CD4-positive, alpha-beta T cell treated with Interleukin-2 at 100 ng/mL for 4 hours (primary cell): ENCODE measurements around the gene OAS2.
"Not testable (repeated sequence)": the region's sequence is repeated elsewhere in the genome, so short reads cannot be mapped to it uniquely, and the experiment has no call there.

Experiments
- DNase-seq: peaks from one replicate; pipeline ENCODE4 v3.0.0-alpha.2; 2020; ENCODE audit warnings: low spot score

OAS2 gene

DNA sequence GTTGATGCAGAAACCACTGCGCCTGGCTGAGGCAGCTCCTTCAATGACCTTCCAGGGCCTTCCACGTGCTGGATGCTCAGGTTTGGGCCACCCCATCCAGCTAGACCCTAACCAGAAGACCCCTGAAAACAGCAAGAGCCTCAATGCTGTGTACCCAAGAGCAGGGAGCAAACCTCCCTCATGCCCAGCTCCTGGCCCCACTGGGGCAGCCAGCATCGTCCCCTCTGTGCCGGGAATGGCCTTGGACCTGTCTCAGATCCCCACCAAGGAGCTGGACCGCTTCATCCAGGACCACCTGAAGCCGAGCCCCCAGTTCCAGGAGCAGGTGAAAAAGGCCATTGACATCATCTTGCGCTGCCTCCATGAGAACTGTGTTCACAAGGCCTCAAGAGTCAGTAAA, 29.5 kb upstream of the OAS2 start:
- no peak for DNase-seq

DNA sequence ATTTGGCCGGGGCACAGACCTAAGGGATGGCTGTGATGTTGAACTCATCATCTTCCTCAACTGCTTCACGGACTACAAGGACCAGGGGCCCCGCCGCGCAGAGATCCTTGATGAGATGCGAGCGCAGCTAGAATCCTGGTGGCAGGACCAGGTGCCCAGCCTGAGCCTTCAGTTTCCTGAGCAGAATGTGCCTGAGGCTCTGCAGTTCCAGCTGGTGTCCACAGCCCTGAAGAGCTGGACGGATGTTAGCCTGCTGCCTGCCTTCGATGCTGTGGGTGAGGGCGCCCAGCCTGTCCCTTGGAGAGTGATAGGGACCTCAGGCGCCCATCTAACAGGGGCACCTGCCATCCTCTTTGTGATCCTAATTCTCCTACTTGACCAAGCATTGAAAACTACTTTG, 27.6 kb upstream of the OAS2 start:
- DNase-seq: no peak

DNA sequence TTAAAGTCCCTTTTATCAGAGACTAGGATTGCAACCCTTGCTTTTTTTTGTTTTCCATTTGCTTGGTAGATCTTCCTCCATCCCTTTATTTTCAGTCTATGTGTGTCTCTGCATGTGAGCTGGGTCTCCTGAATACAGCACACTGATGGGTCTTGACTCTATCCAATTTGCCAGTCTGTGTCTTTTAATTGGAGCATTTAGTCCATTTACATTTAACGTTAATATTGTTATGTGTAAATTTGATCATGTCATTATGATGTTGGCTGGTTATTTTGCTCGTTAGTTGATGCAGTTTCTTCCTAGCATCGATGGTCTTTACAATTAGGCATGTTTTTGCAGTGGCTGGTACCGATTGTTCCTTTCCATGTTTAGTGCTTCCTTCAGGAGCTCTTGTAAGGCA, 21.2 kb upstream of the OAS2 start:
- DNase-seq: not testable (repeated sequence)

- no peak for DNase-seq
These were observed 17.2 kb upstream of the OAS2 start for GRCh38 chr12:112961074-112961473.

GRCh38 chr12:112961536-112961935, 16.8 kb upstream of the OAS2 start:
- no peak for DNase-seq

DNA sequence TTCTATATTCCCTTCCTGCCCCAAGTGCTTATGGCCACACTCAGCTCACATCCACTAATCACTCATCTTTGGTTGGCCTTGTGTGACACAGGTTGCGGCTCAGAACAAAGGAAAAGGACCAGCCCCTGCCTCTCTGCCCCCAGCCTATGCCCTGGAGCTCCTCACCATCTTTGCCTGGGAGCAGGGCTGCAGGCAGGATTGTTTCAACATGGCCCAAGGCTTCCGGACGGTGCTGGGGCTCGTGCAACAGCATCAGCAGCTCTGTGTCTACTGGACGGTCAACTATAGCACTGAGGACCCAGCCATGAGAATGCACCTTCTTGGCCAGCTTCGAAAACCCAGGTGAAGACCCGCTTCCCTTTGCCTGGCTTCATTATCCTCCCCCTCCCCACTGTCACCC, 15.8 kb upstream of the OAS2 start:
- DNase-seq: no peak

DNA sequence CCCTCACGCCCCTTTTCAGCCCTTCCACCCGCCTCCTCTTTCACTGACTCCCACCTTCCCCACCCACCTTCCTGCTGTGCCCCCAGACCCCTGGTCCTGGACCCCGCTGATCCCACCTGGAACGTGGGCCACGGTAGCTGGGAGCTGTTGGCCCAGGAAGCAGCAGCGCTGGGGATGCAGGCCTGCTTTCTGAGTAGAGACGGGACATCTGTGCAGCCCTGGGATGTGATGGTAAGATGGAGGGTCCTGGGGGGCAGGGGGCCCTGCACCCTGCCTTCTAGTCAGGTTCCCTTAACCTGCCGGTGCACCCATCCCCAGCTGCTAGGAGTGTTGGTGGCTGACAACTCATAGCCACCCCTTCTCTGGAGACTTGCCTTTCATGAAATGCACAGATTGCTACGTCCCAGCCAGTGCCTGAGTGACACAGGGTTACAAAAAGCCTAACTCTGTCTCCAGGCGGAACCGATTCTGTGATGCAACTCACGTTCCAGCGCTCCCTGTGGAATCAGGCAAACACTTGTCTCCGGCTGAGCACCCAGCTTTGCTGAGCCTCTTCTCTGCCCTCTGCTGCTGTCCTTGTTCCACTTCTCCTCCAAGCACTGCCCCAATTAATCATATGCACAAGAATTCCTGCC, 15.0 kb upstream of the OAS2 start:
- DNase-seq: no peak

GRCh38 chr12:112964067-112964670, 14.2 kb upstream of the OAS2 start:
- DNase-seq: no peak

DNA sequence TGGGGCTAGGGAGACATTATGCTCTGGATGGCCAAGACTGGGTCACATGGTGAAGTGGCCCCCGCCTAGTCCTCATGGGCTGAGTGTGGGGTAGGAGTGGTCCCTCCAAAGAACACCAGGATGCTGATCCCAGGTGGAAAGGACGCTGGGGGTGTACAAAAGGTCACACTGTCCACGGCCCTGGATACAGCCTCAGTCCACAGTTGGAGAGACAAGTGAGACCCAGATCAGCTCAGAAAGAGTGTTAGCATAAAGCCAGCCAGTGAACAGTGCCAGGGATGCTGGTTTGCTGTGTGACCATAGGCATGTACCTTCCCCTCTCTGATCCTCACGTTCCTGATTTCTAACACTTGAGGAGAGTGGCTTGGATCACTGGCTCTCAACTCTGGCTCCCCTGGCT, 13.4 kb upstream of the OAS2 start:
- DNase-seq: no peak

- no peak for DNase-seq
These were observed 12.7 kb upstream of the OAS2 start for GRCh38 chr12:112965643-112966042.

GRCh38 chr12:112967306-112967705, 11.0 kb upstream of the OAS2 start:
- DNase-seq: no peak

DNA sequence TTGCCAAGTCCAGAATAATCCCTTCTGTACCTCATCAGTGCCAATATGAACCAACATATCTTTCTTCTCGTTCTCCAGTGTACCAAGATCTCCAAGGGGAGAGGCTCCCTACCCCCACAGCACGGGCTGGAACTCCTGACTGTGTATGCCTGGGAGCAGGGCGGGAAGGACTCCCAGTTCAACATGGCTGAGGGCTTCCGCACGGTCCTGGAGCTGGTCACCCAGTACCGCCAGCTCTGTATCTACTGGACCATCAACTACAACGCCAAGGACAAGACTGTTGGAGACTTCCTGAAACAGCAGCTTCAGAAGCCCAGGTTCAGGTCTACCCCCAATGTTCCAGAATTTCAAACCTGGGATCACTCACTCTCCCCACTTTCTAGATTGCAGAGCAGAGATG, 10.5 kb upstream of the OAS2 start:
- DNase-seq: no peak

DNA sequence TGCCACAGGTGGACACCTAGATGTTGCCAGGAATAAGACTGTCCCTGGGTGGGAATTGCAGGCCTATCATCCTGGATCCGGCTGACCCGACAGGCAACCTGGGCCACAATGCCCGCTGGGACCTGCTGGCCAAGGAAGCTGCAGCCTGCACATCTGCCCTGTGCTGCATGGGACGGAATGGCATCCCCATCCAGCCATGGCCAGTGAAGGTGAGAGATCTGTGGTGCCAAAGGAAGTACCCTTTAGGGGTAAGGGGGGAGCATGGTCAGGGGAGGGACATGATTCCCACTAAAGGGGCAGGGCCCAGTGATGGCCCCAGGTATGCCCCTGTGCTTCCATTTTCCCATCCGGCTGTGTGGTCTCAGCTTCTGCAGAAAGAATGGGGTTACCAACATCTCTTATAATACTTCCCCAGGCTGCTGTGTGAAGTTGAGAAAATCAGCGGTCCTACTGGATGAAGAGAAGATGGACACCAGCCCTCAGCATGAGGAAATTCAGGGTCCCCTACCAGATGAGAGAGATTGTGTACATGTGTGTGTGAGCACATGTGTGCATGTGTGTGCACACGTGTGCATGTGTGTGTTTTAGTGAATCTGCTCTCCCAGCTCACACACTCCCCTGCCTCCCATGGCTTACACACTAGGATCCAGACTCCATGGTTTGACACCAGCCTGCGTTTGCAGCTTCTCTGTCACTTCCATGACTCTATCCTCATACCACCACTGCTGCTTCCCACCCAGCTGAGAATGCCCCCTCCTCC, 8.6 kb upstream of the OAS2 start:
- DNase-seq: no peak

DNA sequence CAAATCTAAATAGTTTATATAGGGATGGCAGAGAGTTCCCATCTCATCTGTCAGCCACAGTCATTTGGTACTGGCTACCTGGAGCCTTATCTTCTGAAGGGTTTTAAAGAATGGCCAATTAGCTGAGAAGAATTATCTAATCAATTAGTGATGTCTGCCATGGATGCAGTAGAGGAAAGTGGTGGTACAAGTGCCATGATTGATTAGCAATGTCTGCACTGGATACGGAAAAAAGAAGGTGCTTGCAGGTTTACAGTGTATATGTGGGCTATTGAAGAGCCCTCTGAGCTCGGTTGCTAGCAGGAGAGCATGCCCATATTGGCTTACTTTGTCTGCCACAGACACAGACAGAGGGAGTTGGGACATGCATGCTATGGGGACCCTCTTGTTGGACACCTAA, 7.9 kb upstream of the OAS2 start:
- no peak for DNase-seq

GRCh38 chr12:112971248-112971647, 7.1 kb upstream of the OAS2 start:
- no peak for DNase-seq

DNA sequence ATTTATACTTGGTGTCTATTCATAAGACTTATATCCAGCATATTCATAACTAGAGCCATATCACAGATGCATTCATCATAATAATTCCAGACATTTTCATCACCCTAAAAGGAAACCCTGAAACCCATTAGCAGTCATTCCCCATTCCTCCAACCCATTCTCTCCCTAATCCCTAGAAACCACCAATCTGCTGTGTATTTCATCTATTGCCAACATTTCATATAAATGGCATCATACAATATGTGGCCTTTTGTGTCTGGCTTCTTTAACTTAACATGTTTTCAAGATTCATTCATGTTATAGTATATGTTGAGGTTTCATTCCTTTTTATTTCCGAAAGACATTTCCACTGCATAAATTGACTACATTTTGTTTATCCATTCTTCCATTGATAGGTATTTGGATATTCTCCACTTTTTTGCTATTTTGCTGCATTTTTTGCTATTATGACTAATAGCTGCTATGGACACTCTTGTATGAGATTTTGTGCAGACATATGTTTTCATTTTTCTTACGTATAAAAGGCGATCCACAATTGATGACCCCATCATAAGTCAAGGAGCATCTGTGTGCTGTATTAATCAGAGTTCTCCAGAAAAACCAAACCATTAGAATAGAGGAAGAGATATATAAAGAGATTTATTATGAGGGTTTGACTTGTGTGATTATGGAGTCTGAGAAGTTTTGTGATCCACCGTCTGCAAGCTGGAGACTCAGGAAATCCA, 5.1 kb upstream of the OAS2 start:
- no peak for DNase-seq

DNA sequence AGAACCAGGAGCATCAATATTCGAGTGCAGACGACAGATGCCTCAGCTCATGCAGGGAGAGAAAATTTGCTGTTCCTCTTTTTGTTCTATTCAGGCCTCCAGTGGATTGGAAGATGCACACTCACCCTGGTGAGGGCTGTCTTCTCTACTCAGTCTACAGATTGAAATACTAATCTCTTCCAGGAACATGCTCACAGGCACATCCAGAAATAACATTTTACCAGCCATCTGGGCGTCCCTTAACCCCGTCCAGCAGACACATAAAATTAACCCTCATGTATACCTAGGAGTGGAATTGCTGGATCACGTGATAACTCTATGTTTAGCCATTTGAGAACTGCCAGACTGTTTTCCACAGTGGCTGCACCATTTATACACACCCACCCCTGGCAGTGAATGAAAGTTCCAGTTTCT, 4.5 kb upstream of the OAS2 start:
- DNase-seq: no peak

DNA sequence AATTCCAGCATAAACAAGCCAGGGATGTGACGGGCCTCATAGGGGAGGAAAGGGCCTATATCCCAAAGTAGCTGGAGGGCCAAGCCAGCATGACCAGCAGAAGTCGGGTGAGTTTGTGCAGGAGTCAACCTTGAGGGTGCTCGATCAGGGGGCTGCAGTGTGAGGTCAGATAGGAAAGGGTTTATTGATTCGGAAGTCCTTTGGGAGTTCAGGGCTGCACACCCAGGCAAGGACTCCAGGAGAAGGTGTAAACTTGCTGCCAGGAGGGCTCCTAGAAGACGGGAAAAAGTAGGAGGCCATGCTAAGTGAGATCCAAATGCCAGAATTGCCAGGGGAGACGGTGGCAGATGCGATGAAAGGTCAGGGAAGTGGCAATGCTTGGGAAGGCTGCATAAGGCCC, 3.4 kb upstream of the OAS2 start:
- no peak for DNase-seq

DNA sequence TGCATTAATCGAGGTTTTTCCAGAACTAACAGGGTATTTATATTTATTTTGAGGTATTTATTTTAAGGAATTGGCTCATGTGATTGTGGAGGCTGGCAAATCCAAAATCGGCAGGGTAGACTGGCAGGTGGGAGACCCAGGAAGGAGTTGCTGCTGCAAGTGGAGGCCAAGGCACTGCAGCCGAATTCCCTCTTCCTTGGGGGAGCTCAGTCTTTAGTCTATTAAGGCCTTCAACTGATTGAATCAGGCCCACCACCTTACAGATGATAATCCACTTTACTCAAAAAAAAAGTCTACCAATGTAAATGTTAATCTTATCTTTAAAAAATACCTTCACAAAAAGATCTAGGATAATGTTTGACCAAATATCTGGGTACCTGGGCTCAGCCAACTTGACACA, 1.2 kb upstream of the OAS2 start:
- no peak for DNase-seq

- DNase-seq: no peak
These were observed 678 bp upstream of the OAS2 start for GRCh38 chr12:112977641-112978040.

- peak; percentile 44 for DNase-seq
These were observed 842 bp downstream of the OAS2 start for GRCh38 chr12:112979041-112979680.

- peak; percentile 63 for DNase-seq
These were observed 2.3 kb downstream of the OAS2 start for GRCh38 chr12:112980491-112981158.
